T-helper 9 cell (primary cell): ENCODE measurements around the gene TOLLIP.

Experiments
- DNase-seq: peaks from one replicate; pipeline ENCODE4 v3.0.0-alpha.2; 2020

Gene TOLLIP

DNA sequence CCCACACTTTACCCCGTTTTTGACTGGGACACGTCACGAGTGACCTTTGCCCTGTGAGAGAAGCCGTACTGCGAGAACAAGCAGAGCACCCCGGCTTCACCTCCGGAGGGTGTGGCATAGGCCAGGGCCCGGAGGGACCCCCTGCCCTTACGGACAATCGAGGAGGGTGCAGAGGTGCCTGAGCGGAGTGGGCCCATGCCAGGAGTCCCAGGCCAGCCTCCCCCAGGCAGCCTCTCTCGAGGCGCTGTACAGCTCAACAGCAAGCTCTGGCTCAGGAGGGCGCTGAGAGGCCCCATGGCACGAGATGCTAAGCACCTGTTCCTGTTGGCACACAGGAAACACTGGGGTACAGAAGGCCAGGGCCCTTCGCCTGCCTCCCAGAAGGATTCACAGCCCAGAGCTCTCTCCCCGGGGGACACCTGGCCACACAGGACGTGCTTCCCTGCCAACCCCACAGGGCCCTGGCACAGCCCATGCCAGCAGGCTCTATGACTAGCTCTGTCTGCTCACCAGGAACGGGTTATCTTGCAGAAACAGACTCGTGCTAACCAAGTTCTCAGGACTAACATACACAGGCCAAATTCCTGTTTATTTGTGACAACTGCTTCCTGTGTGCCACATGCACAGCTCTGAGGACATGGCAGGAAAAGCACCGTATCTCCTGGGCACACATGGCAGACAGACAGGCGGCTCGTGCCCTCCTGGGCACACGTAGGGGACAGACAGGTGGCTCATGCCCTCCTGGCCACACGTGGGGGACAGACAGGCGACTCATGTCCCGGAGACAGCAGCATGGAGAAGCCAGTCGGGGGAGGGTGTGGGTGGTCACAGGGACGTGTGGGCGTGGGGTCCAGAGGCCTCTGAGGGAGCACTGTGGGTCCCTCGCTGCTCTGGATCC, 11.6 kb downstream of the TOLLIP start:
- no peak for DNase-seq

DNA sequence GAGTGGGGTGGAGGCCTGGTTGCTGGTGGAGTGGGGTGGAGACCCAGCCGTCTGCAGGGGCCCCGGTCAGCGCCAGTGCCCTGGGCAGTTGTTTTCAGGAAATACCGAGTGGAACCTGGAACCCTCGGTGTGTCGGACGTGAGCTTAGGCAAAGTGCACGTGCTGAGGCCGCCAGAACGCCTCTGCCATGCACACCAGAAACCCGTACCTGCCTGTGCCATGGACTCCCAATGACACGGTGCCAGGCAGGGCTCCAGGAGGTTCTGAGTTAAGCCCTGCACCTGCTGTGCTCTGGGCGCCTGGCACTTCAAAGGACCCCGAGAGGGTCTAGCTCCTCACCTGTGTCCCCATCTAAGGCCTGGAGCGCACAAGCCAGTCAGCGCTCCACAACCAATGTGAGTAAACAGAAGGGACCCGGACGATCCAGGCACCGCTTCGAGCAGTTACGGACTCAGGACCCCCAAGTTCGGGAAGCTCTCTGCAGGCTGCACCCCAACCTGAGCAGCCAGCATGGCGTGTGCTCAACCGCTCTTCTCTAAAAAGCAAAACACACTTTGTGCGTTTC, 12.3 kb downstream of the TOLLIP start:
- DNase-seq: no peak

DNA sequence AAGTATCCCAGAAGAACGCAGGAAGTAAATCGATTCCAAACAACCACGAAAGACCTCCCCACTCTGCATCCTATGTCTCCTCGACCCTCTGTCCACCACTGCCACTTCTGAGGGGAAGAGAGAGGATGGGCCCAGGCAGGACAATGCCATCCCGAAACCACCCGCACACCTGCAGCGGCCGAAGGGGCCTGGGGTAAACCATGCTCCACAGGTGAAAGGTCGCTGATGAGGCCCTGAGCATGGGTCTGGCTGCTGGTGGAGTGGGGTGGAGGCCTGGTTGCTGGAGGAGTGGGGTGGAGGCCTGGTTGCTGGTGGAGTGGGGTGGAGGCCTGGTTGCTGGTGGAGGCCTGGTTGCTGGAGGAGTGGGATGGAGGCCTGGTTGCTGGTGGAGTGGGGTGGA, 13.1 kb downstream of the TOLLIP start:
- DNase-seq: no peak

DNA sequence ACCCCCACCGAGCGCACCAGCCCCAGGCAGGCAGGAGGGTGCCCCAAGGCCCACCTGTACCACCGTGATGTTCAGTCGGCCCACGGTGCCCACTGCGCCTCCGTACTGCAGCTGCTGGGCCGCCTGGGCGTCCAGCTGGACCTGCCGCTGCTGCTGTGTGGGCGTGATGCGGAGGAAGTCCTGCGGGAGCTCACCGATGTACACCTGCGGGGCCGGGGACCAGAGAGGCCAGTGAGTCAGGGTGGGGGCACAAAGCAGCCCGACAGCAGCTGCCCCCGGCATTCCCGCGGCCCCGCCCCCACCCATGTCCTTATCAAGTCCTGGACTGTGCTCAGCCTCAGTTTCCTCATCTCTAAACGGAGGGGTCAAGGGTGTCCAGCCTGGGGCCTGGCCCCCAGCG, 13.8 kb downstream of the TOLLIP start:
- DNase-seq: no peak

DNA sequence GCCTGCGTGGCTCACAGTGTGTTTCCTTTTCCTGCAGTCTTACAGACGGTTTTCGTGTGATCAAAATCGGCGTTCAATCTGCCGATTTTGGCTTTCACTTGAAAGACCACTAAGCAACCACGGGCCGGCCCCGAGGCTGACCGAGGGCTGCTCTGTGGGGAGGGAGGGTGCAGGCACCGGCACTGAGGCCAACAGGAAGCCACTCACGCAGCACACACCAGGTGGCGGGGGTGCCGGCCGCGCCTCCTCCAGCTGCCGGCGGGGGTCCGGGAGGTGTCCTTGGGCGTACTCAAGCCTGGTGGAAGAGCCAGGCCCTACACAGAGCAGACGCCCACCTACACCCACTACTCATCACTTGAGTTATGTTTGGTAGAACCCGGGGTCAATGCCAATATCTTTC, 14.3 kb downstream of the TOLLIP start:
- no peak for DNase-seq

DNA sequence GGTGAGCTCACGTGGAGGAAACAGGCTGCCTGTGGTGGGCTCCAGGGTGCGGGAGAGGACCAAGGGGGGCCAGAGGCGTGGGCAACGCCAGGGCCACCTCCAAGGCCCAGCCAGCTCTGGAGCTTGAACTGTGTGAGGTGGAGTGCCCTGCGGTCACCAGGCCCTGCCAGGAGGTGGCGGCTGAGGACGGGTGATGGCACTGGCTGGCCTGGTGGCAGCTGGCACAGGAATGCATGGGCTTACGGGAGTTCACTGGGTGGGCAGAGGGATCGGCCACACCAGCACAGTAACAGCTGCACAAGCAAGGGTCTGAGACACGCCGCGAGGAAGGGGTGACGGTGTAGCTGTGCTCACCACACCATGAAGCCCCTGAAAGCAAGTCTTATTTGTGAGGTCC, 15.8 kb downstream of the TOLLIP start:
- DNase-seq: no peak

DNA sequence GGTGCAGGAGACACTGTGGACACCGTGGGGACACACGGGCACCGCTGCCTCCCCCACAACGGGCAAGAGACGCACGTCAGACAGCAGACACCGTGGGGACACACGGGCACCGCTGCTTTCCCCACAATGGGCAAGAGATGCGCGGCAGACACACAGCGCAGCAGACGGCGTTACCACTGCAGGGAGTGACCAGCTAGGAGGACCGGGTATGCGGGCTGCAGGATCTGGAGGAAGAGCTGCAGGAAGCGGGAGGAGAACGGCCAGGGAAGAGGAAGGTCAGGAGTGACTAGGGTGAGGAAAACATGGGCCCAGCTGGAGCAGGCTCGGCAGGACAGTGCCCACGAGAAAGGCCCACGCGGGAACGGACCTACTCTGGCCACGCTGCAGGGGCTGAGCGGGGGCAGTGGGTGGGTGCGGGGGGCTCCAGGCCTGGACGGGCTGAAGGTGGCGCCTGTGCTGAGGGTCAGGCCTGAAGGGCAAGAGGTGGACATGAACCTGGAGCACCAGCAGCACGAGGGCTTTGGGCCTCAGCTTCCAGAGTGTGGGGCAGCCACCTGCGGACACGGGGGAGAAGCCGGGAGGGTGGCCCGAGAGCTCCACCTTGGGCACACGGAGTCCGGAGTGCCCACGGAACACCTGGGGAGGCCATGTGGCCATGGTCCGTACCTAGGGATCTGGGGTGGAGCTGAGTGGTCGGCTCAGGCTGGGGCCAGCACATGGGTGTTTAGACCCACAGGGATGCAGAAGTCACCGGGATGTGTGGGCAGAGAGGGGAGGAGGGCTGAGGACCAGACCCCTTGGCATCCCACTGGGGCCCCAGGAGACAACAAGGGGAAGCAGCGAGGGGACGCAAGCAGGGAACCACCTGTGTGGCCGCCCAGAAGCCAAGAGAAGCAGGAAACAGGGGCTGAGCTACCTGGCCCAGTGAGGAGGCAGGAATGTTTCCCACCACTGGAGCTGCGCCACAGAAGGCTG, 16.5 kb downstream of the TOLLIP start:
- DNase-seq: no peak

DNA sequence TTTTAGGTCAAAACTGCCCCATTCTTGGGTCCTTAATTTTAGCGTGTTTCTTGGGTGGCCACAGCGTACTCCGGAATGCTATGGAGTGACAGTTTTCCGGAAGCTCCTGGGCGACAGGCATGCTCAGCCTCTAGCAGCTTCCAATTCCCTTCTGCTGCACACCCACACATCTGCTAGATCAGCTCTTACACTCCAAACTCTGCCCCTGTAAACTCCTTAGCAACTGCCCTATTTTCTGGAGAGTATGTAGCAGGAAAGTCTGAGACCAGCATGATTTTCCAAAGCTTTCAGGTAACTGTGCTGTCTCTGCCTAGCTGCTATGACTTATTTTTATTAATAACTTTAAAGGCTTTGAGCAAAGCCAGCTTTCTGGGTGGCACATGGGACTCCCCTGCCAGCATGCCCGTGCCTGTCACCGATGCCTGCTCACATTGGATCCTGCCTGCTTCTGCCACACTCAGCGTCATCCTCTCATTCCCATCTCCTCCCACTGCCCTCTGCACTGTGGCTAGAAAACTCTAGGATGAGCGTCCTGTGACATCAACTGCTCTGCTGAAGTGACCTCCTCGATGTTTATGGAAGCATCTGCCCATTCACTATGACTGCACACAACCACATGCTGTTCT, 17.3 kb downstream of the TOLLIP start:
- no peak for DNase-seq

DNA sequence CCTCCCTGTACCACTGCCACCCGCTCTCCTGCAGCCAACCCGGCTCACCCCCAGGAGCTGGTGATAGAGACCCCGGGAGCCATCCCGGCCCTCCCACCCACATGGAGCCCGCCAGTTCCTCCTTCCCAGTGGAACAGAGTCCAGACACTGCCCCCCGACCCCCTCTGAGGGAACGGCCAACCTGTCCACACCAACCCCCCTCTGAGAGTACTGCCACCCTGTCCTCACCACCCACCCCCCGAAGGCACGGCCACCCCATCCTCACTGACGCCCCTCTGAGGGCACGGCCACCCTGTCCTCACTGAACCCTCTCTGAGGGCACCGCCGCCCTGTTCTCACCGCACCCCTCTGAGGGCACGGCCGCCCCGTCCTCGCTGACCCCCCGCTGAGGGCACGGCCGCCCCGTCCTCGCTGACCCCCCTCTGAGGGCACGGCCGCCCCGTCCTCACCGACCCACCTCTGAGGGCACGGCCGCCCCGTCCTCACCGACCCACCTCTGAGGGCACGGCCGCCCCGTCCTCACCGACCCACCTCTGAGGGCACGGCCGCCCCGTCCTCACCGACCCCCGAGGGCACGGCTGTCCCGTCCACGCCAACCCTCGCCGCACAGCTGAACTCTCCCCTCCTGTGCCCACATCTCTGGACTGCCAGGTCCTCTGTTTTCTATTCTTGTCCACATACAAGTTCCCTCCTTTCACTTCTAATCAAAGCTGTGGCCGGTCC, 18.0 kb downstream of the TOLLIP start:
- DNase-seq: no peak

DNA sequence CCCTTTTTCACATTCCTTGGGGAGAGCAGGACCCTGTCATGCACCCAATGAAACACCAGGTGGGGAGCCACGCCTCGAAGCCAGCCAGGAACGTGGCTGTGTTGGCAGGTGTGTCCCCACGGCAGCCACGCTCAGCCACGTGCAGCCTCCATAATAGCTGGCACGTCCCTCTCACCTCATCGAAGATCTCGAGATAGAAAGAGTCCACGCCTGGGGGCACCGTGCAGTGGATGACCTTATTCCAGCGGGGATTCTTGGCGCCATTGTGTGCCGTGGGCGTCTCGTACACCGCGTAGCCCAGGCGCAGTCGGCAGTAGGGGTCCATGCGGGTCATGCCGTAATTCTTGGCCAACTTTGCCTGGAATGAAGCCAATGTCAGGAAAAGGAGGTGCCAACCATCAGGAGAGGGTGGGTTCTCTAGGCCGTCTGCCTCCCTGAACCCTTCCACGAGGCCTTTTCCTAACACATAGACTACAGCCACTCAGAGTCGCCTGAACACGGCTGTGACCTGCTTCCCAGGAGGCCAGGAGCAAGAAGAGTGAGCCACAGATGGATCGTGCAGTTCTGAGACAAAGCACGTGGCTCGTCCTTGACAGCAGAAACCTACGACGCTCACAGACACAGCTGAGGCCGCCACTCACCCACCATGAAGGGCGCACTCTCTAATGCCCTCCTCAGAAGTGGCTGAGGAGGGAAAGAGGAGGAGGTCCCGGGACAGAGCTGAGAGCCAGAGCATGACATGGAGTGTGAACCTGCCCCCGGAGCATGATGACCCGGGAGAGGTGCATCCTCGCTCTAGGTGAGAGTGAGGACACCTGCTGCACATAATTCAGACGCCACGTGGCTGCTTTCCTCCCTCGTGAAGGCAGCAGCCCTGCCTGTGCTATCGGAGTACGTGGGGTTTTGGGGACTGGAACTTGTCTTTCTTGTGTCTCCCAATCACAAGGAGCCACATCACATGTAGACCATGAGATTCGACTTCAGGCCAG, 19.1 kb downstream of the TOLLIP start:
- no peak for DNase-seq

DNA sequence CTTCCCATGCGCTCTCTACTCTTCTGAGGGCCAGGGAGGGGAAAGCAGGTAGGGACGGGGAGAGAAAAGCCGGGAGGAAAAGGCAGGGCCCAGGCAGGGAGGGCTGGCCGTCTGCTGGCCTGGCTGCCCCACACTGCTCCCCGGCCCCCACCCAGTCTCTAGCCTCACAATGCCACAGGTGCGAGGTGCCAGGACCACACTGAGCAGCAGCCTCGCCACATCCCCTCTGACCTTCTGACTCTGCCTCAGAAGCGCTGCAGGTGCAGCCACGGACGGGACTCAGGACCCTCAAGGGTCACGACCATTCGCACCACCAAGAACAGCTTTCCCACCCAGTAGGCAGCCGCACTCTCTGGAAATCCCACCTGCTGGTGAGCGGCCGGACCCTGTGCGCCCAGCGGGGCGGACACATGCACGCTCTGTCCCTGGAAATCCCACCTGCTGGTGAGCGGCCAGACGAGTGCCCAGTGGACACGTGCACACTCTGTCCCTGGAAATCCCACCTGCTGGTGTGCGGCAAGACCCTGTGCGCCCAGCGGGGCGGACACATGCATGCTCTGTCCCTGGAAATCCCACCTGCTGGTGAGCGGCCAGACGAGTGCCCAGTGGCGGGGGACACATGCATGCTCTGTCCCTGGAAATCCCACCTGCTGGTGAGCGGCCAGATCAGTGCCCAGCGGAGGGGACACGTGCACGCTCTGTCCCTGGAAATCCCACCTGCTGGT, 20.1 kb downstream of the TOLLIP start:
- no peak for DNase-seq

DNA sequence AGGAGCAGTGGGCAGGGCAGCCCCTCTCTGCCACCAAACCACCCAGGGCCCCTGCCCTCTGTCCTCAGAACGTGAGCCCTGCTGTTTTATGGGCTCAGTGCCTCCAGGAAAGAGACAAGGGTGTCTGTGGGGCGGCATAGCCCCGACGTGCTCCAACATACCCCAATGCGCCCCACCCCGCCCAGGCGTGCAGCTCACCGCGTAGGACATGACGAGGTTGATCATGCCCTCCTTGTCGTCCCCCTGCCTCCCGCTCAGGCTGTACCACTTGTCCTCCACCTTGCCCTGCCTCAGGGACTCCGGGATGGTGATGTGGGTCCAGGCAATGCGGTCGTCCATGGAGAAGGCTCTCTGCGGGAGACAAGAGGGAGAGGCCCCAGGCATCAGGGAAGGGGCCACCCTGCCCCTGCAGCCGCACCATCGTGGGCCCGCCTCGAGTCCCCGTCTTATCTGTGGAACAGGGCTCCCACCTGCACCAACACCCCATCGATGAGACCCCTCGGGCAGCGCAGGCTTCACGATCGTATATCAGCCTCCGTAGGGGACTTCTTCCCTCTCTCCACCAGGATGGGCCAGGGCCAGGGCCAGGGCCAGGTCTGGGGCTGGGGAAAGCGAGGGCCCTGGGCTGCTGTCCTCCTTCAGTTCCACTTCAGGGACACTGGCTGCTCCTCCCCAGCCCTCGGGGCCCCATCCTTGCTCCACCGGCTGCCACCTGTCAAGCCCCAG, 20.8 kb downstream of the TOLLIP start:
- no peak for DNase-seq

DNA sequence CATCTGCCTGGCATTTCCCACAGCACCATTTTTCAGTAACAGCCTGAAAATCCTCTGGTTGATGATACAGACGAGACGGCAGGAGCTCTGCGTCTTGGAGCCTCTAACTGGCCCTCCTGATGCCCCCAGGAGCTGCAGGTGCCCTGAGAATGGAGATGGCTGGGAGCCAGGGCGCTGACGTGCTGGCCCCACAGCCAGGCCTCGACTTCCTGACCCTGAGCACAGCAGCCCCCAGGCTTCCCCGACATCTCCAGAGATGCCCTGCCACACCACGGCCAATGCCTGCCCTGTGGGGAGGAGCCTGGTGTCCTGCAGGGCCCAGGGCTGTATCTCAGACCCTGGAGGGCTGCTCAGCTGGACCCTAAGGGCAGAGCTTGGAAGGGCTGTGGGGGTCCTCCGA, 21.5 kb downstream of the TOLLIP start:
- DNase-seq: no peak

DNA sequence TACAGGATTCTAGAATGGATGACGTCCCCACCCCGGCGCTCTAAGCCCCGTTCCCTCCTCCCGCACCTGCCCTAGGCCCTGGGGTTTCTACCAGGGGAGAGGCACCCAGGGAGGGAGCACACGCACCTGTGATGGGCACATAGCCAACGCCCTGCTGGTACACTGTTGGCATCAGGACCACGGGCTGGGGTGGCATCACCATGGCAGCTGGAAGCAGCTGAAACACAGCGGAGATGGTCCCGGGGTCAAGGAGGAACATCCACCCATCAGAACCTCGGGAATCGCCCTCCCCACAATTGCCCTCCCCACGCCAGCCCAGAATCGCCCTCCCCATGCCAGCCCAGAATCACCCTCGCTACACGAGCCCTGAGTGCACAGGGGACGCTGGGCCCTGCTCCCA, 23.6 kb downstream of the TOLLIP start:
- DNase-seq: no peak

DNA sequence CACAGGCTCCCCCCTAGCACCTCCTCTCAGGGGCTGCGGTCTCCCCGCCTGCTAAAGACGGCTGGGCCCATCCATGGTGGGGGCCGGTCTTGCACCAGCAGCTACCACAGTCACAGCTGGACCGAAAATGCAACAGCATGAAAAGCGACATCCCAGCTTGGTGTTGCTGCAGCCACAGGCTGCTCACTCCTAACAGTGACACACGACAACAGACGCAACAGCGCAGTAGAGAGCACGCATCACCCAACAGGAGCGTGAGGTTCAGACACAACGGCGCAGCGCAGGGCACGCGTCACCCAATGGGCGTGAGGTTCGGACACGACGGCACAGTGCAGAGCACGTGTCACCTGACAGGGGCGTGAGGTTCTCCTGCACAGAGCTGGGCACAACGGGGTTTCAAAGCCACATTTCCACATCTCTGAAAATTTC, 24.1 kb downstream of the TOLLIP start:
- no peak for DNase-seq

DNA sequence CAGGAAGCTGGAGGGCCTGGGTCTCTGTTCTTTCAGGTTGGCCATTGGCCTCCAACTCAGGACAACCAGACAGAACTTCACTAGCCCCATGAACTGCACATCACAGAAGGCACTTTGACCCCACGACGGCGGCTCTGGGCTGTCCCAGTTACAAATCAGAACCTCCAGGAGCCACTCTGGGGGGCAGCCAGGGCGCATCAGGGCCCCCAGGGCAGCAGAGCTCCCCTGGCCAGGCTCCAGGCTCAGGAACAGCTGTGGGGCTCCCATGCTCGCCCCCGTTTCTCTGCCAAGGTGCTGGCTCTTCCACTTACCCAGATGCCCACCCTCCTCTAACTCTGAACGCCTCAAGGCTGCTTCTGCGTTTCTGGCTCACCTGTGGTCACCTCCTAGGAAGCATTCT, 25.5 kb downstream of the TOLLIP start:
- DNase-seq: no peak

DNA sequence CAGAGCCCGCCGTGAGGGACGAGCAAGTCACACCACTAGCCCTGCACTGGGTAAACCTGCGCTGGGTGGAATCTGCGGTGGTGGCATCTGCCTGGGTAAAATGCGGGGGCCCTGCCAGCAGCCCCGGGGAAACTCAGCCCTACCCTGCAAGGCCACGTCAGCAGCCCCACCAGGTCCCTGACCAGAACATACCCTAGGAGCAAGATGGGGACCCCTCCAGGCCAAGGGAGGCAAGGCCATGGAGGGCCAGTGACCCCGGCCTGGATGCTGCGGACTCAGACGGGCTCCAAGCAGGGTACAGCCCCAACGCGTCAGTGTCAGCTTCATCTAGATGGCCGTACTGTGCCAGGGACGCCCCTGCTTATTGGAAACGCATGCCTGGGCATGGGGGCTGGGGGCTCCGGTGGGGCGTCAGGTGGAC, 26.3 kb downstream of the TOLLIP start:
- DNase-seq: no peak

DNA sequence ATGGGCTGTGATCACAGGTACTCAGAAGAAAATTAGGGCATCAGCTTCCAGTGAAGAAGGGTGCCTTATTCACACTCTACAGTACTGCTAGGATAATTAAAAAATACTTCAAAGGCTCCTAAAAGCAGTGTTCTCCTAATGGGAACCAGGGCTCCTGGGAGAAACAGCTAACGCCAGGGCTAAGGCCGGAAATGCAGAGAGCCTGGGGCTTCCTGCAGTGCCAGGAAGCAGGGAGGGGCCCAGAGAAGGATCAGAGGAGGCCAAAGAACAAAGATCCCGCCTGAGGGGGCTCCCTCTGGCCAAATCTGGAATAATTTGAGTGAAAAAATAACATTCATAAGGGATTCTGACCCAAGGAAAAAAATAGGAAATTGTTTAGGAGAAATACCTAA, 27.5 kb downstream of the TOLLIP start:
- no peak for DNase-seq

DNA sequence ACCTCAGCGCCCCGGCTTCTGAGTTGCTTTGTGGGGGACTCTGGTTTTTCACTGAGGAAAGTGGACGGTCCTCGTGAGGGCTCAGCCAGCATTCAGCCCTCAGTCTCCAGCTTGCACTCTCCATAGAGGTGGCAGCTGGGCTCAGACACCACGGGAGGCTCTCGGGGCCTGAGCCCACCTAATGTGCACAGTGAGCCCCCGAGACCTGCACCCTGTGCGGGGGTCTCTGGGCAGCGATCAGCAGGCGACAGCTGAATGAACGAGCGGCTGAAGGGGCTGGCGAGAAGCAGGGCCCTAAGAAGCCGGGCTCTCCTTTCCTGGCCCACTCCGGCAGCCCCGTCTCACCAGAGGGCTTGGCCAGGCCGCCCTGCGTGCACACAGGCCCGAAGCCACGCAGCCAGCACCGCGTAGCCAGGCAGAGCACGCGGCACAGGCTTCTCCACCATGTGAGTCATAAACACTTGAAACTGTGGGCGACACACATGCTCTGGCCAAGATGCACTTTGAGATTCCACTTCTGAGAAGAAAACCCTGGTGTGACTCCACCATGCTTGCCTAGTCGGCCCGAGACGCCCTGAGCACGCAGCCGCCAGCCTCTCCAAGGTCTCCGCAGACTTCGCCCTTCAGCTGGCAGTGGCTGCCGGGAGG, 28.0 kb downstream of the TOLLIP start:
- DNase-seq: no peak
